Adrenal gland (tissue), 12 donors: ENCODE results near the gene AGAP1. TPM values are rescaled to one million over a fixed set of nuclear protein-coding genes. Genes with fewer than 3 reads are reported as not detected.

Experiments
- DNase-seq, 7 donors: peaks; one replicate each; pipeline ENCODE4 v3.0.0-alpha.2; 2019 to 2020
- H3K27ac ChIP-seq, 5 donors: fragments of 200-600 bp; sonication (generic) in 4 of 5; 1 replicate in 3 of 5; 2 replicates in 2 of 5; pipeline versions ENCODE4 v1.5.1 to v1.8.0; 2016 to 2020; ENCODE audit warnings: mild to moderate bottlenecking in 1 of 5
- H3K27me3 ChIP-seq: fragments of 200-600 bp; 2 replicates; pipeline ENCODE4 v1.8.0; 2021
- H3K36me3 ChIP-seq, 2 donors: fragments of 200-600 bp; replicated peaks in 1 of 2; 1 replicate in 1 of 2; 2 replicates in 1 of 2; pipeline versions ENCODE4 v1.5.1 to v1.8.0; 2018 to 2022
- H3K4me1 ChIP-seq, 2 donors: fragments of 200-600 bp; replicated peaks in 1 of 2; 1 replicate in 1 of 2; 2 replicates in 1 of 2; pipeline versions ENCODE4 v1.5.1 to v1.8.0; 2018 to 2021
- H3K4me3 ChIP-seq, 4 donors: fragments of 200-600 bp; sonication (generic) in 3 of 4; one replicate each; pipeline ENCODE4 v1.5.1; 2016 to 2018
- H3K9me3 ChIP-seq, 3 donors: fragments of 200-600 bp; sonication (generic) in 1 of 3; replicated peaks in 1 of 3; 1 replicate in 2 of 3; 2 replicates in 1 of 3; pipeline versions ENCODE4 v1.5.1 to v1.8.0; 2016 to 2021
- POLR2A ChIP-seq, 2 donors: fragments of 450-650 bp; IDR thresholded peaks; one replicate each; pipeline ENCODE4 v1.6.1; 2017; ENCODE audit warnings: antibody characterized with exemption in 2 of 2, mild to moderate bottlenecking in 2 of 2, moderate library complexity in 1 of 2
- WGBS, 4 donors: extraction: QIAGEN DNeasy Blood & Tissue Kit in 2 of 4; methylation state at CpG; one replicate each; pipeline versions ENCODE4 v1.1.5 to v1.1.7; 2013 to 2017; 5-methylcytosine and 5-hydroxymethylcytosine counted together
- intact Hi-C, 2 donors: fragments of 100-400 bp; cut with DNase I; formaldehyde crosslinking; loops; one replicate each; pipeline versions ENCODE4 v1.14.1 to v1.15.0; 2022 to 2023
- polyA plus RNA-seq, 3 donors: library from polyadenylated mRNA; stranded (reverse); fragments of 200-250 nt in 2 of 3; fragments of 350-450 nt in 1 of 3; fragmentation: Illumina TruSeq in 1 of 3; extraction: RNeasy Lipid Tissue Mini Kit (QIAGEN cat#74804) in 1 of 3; gene quantifications; one replicate each; pipeline ENCODE4 v1.2.3, GENCODE V29; 2013 to 2014
- total RNA-seq, 9 donors: library from RNA; depleted of rRNA in 4 of 9; stranded (reverse); fragments of >200 nt in 4 of 9; fragments of 120-200 nt in 1 of 9; fragmentation: NEBNext Ultra II Directional in 1 of 9; extraction: Animal tissue kit (Norgen Biotek cat#: 25700) in 1 of 9; gene quantifications; one replicate each; pipeline versions ENCODE4 v1.1.0 to v1.2.4, GENCODE V29; 2013 to 2023
- TF ChIP-seq, protein P1 (sequence below), 6 experiments: fragments of 450-650 bp in 4 of 6; fragments of 200-600 bp in 2 of 6; sonication (generic) in 1 of 6; IDR thresholded peaks; 1 replicate in 5 of 6; 2 replicates in 1 of 6; pipeline versions ENCODE4 v1.5.1 to v1.8.0; 2016 to 2021; ENCODE audit warnings: antibody characterized with exemption in 6 of 6, mild to moderate bottlenecking in 2 of 6, moderate library complexity in 1 of 6
- donor health status: healthy with polysubstance abuse.
- donor health status: Bipolar disorder and iron deficiency.
- donor health status: DM: yes; HTN: yes; CAD: no.
- donor health status: DM: no; HTN: no; CAD: no.
- donor health status: DM: no; HTN: no; CAD: no.
- donor health status: DM: yes; HTN: yes; CAD: no.

The AGAP1 gene
- total and polyA plus RNA-seq, 12 donors = 5.3 to 29.6 (median 17.7) TPM

DNA sequence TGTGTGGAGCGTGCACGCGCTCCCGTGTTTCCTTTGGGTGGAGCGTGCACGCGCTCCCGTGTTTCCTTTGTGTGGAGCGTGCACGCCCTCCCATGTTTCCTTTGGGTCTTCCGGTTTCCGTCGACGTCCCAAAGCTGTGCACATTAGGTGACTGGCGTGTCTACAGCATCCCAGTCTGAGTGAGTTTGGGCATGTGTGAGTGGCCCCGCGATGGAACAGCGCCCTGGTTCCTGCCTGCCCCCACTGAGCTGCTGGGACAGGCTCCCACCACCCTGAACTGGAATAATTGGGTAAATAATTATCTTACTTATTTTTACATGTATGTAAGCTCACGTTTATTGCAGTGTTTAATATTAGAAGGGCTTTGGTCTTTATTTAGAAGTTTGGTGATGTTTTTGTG lies 104.2 kb downstream of the AGAP1 start:
- Histone ChIP-seq H3K27ac (no peak overlapping the region), H3K4me1 (no peaks in the 10 kb centered on the region), H3K36me3 (no peaks in the 10 kb centered on the region), H3K9me3 (no peaks in the 10 kb centered on the region), H3K27me3 (no peaks in the 10 kb centered on the region), H3K4me3 (no peak overlapping the region)
- DNase-seq = no peak
- TF ChIP-seq, protein P1, sequence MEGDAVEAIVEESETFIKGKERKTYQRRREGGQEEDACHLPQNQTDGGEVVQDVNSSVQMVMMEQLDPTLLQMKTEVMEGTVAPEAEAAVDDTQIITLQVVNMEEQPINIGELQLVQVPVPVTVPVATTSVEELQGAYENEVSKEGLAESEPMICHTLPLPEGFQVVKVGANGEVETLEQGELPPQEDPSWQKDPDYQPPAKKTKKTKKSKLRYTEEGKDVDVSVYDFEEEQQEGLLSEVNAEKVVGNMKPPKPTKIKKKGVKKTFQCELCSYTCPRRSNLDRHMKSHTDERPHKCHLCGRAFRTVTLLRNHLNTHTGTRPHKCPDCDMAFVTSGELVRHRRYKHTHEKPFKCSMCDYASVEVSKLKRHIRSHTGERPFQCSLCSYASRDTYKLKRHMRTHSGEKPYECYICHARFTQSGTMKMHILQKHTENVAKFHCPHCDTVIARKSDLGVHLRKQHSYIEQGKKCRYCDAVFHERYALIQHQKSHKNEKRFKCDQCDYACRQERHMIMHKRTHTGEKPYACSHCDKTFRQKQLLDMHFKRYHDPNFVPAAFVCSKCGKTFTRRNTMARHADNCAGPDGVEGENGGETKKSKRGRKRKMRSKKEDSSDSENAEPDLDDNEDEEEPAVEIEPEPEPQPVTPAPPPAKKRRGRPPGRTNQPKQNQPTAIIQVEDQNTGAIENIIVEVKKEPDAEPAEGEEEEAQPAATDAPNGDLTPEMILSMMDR (IDR thresholded peaks at IDR 0.05) = no peak
- TF ChIP-seq POLR2A (IDR thresholded peaks at IDR 0.05) = no peak
- 92 to 96% (median 95%) methylated on average over 19 of the region's 19 CpGs for WGBS, 4 donors
- intact Hi-C loops = loop anchor here (5.0 kb wide), 3 partner anchors 74 to 149 kb away; no protein-coding TSS in a partner anchor

DNA sequence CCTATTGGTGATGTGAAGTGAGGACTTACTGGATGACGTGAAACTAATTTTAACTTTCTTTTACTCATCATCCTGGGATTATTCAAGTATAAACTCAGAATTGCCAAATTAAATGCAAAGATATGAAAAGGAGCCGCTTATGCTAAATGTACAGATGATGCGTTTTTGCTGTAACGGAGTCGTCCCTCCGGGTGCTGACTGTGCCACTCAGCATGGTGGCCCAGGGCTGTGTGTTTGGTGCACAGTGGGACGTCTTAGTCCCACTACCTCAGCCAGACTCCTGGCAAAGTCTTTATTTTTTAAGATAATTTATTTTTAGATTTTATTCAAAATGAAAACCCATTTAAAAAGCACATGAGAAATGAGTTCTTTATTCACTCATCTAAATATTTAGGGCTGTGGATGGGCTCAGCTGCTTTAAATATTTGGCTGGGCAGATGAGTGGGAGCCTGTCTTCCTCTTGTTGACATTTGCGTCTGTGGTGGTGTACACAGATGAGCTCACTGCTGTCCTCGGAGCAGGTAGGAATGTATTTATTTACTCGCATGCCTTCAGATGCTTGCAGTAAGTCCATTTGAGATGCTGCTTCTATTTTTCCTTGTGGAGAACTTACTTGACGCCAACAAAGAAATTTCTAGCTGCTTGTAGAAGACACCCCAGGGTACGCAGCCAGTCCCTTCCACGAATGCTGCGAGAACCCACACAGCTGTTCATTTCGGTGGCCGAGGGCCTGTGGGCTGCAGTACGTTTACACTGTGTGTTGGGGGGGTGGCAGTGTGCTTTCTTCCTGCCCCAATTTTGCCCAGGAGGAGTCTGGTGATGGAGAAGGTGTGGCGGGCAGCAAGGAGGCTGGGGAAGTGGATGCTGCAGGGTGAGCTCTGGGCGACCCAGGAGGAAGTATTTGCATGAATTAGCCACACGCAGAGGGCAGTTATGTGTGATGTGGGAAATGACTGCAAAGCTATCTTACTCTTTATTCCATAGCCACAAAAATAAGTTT lies 105.0 kb downstream of the AGAP1 start:
- intact Hi-C loops = loop anchor here (5.0 kb wide), 3 partner anchors 73 to 148 kb away; no protein-coding TSS in a partner anchor
- Histone ChIP-seq H3K9me3 (no peaks in the 10 kb centered on the region), H3K27ac (no peak overlapping the region), H3K27me3 (no peaks in the 10 kb centered on the region), H3K36me3 (no peaks in the 10 kb centered on the region), H3K4me1 (no peaks in the 10 kb centered on the region), H3K4me3 (no peak overlapping the region)
- TF ChIP-seq, protein P1 (IDR thresholded peaks at IDR 0.05) = no peak
- no peak for TF ChIP-seq POLR2A (IDR thresholded peaks at IDR 0.05)
- no peak for DNase-seq
- 88 to 95% (median 92%) methylated on average over 18 to 20 of the region's 20 CpGs for WGBS, 4 donors

GRCh38 chr2:235599596-235600338 lies 105.9 kb downstream of the AGAP1 start:
- no peak for TF ChIP-seq POLR2A (IDR thresholded peaks at IDR 0.05)
- TF ChIP-seq, protein P1 (IDR thresholded peaks at IDR 0.05) = no peak
- Histone ChIP-seq H3K4me3 (no peak overlapping the region), H3K36me3 (no peaks in the 10 kb centered on the region), H3K4me1 (no peaks in the 10 kb centered on the region), H3K27ac (no peak overlapping the region), H3K9me3 (no peaks in the 10 kb centered on the region), H3K27me3 (no peaks in the 10 kb centered on the region)
- WGBS, 4 donors = 80 to 84% (median 82%) methylated on average over 16 of the region's 16 CpGs
- intact Hi-C loops = loop anchor here (2.0 to 5.0 kb wide), 4 partner anchors 71 to 148 kb away; no protein-coding TSS in a partner anchor
- DNase-seq = no peak

- Histone ChIP-seq H3K4me1 (no peaks in the 10 kb centered on the region), H3K36me3 (no peaks in the 10 kb centered on the region), H3K27me3 (no peaks in the 10 kb centered on the region), H3K27ac (no peak overlapping the region), H3K4me3 (no peak overlapping the region), H3K9me3 (no peaks in the 10 kb centered on the region)
- no peak for DNase-seq
- intact Hi-C loops = loop anchor here in 1 of 2 donors (2.0 kb wide), 1 partner anchor 70 kb away; no protein-coding TSS in a partner anchor
- TF ChIP-seq POLR2A (IDR thresholded peaks at IDR 0.05) = no peak
- TF ChIP-seq, protein P1 (IDR thresholded peaks at IDR 0.05) = no peak
- whole genome bisulfite sequencing, 4 donors = 80 to 98% (median 88%) methylated on average over 4 of the region's 4 CpGs
Observed at GRCh38 chr2:235600406-235600805, 106.6 kb downstream of the AGAP1 start.
